Measurements from ENCODE around the gene ZNF574. TPM values are rescaled to one million over a fixed set of nuclear protein-coding genes. Genes with fewer than 3 reads are reported as not detected.

The ZNF574 gene
- total RNA-seq, 1 donor from 2014 or later = 20.0 TPM

DNA sequence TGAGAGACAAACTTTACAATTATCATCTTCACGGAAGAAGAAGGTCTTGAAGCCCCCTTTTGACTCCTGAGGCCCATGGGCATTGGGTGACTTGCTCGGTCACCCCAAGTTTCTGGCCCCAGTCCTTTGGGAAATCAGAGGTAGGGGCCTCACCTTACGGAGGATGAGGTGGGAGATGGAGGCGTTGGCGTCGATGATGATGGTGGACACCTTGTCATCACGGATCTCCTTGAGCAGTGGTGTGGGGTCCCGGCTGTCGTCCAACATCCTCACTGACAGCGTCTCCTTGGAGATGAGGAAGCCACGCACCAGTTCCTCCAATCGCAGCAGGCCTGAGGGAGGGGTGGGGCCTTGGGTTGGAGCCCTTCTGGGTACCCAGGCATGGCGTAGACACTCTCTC, 16.8 kb upstream of the ZNF574 start:
- no peaks in the 10 kb centered on the region for H3K4me1 ChIP-seq (ENCODE audit: insufficient read depth, low read length)
- H3K4me3 ChIP-seq (ENCODE audit: insufficient read depth, low read depth, low read length) = no peak overlapping the region
- H3K27me3 ChIP-seq (ENCODE audit: insufficient read depth, low read length) = no peaks in the 10 kb centered on the region
- peaks cover 11% of the 10 kb centered on the region for H3K36me3 Mint-ChIP-seq (ENCODE audit: low read depth, unreplicated experiment)
- H3K9ac ChIP-seq (ENCODE audit: low read length) = no peak overlapping the region
- no peaks in the 10 kb centered on the region for H3K9me3 ChIP-seq (ENCODE audit: insufficient read depth, low read depth, low read length)
- no peak overlapping the region for H3K4me2 ChIP-seq (ENCODE audit: low read length)
- H3K27me3 Mint-ChIP-seq (ENCODE audit: low read depth, unreplicated experiment) = peaks cover 25% of the 10 kb centered on the region
- no peak overlapping the region for H2AFZ ChIP-seq (ENCODE audit: low read depth, low read length)
- no peaks in the 10 kb centered on the region for H4K20me1 ChIP-seq (ENCODE audit: insufficient read depth, low read length)
- H3K4me1 Mint-ChIP-seq (ENCODE audit: low read depth, unreplicated experiment) = no peaks in the 10 kb centered on the region
- no peak overlapping the region for H3K27ac Mint-ChIP-seq (ENCODE audit: unreplicated experiment)
- DNase-seq (ENCODE audit: low read depth) (no peak), FAIRE-seq (no peak)
- no peaks in the 10 kb centered on the region for H3K36me3 ChIP-seq (ENCODE audit: insufficient read depth, low read length)
- H3K9me3 Mint-ChIP-seq (ENCODE audit: unreplicated experiment) = no peaks in the 10 kb centered on the region
- no peak overlapping the region for H3K27ac ChIP-seq (ENCODE audit: low read depth, low read length)
- H3K4me3 Mint-ChIP-seq (ENCODE audit: unreplicated experiment) = no peak overlapping the region
- no peak for TF ChIP-seq EZH2 (IDR thresholded peaks at IDR 0.05; ENCODE audit: insufficient read depth, low read length)
- TF ChIP-seq CTCF (IDR thresholded peaks at IDR 0.05; ENCODE audit: insufficient read depth, low read depth, low read length) = no peak
- no peaks in the 10 kb centered on the region for H3K79me2 ChIP-seq (ENCODE audit: insufficient read depth, low read length)

DNA sequence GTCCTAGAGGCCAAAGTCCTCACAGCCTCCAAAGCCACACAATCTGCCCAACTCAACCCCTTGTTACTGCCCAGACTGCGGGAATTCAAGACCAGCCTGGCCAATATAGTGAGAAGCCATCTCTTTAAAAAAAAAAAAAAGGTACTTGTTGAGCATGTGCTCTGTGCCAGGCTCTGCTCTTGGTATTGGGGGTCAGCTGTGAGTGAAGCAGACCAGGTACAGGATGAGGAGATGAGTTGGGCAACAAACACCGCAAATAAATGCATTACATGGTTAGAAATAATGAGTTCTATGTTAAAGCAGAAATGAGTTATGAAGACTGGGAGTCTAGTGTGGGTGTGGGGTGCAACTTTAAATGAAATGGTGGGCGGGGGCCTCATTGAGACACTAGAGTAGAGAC, 15.8 kb upstream of the ZNF574 start:
- TF ChIP-seq EZH2 (IDR thresholded peaks at IDR 0.05; ENCODE audit: insufficient read depth, low read length) = no peak
- FAIRE-seq = no peak
- H3K36me3 Mint-ChIP-seq (ENCODE audit: low read depth, unreplicated experiment) = peaks cover 7% of the 10 kb centered on the region

GRCh38 chr19:42062381-42062780, 13.6 kb upstream of the ZNF574 start:
- DNase-seq (ENCODE audit: low read depth) (no peak), FAIRE-seq (no peak)
- Histone ChIP-seq H3K36me3 (ENCODE audit: insufficient read depth, low read length) (no peaks in the 10 kb centered on the region), H3K4me2 (ENCODE audit: low read length) (no peak overlapping the region), H4K20me1 (ENCODE audit: insufficient read depth, low read length) (peaks cover 6% of the 10 kb centered on the region), H3K9me3 (ENCODE audit: insufficient read depth, low read depth, low read length) (no peaks in the 10 kb centered on the region), H2AFZ (ENCODE audit: low read depth, low read length) (no peak overlapping the region), H3K79me2 (ENCODE audit: insufficient read depth, low read length) (no peaks in the 10 kb centered on the region), H3K9ac (ENCODE audit: low read length) (no peak overlapping the region), H3K27me3 (ENCODE audit: insufficient read depth, low read length) (peaks cover 6% of the 10 kb centered on the region), H3K4me3 (ENCODE audit: insufficient read depth, low read depth, low read length) (no peak overlapping the region), H3K4me1 (ENCODE audit: insufficient read depth, low read length) (no peaks in the 10 kb centered on the region), H3K27ac (ENCODE audit: low read depth, low read length) (no peak overlapping the region)
- Mint-ChIP-seq H3K27ac (ENCODE audit: unreplicated experiment) (no peak overlapping the region), H3K36me3 (ENCODE audit: low read depth, unreplicated experiment) (peaks cover 7% of the 10 kb centered on the region), H3K4me1 (ENCODE audit: low read depth, unreplicated experiment) (no peaks in the 10 kb centered on the region), H3K4me3 (ENCODE audit: unreplicated experiment) (no peak overlapping the region), H3K9me3 (ENCODE audit: unreplicated experiment) (no peaks in the 10 kb centered on the region), H3K27me3 (ENCODE audit: low read depth, unreplicated experiment) (peaks cover 17% of the 10 kb centered on the region)
- TF ChIP-seq CTCF (IDR thresholded peaks at IDR 0.05; ENCODE audit: insufficient read depth, low read depth, low read length) = no peak
- TF ChIP-seq EZH2 (IDR thresholded peaks at IDR 0.05; ENCODE audit: insufficient read depth, low read length) = no peak

More for the DNA sequence above, 15.8 kb upstream of the ZNF574 start:
- Mint-ChIP-seq H3K4me1 (ENCODE audit: low read depth, unreplicated experiment) (no peaks in the 10 kb centered on the region), H3K27me3 (ENCODE audit: low read depth, unreplicated experiment) (peaks cover 24% of the 10 kb centered on the region), H3K4me3 (ENCODE audit: unreplicated experiment) (no peak overlapping the region), H3K9me3 (ENCODE audit: unreplicated experiment) (no peaks in the 10 kb centered on the region), H3K27ac (ENCODE audit: unreplicated experiment) (no peak overlapping the region)
- no peaks in the 10 kb centered on the region for H4K20me1 ChIP-seq (ENCODE audit: insufficient read depth, low read length)
- no peak overlapping the region for H3K27ac ChIP-seq (ENCODE audit: low read depth, low read length)
- DNase-seq (ENCODE audit: low read depth) = no peak
- no peaks in the 10 kb centered on the region for H3K79me2 ChIP-seq (ENCODE audit: insufficient read depth, low read length)
- no peak overlapping the region for H2AFZ ChIP-seq (ENCODE audit: low read depth, low read length)
- H3K4me2 ChIP-seq (ENCODE audit: low read length) = no peak overlapping the region
- H3K27me3 ChIP-seq (ENCODE audit: insufficient read depth, low read length) = no peaks in the 10 kb centered on the region
- no peak overlapping the region for H3K4me3 ChIP-seq (ENCODE audit: insufficient read depth, low read depth, low read length)
- no peak overlapping the region for H3K9ac ChIP-seq (ENCODE audit: low read length)
- no peaks in the 10 kb centered on the region for H3K36me3 ChIP-seq (ENCODE audit: insufficient read depth, low read length)
- no peaks in the 10 kb centered on the region for H3K9me3 ChIP-seq (ENCODE audit: insufficient read depth, low read depth, low read length)
- H3K4me1 ChIP-seq (ENCODE audit: insufficient read depth, low read length) = no peaks in the 10 kb centered on the region

Data from astrocyte (in vitro differentiated cells and primary cell).